Ishikawa (cell line): ENCODE results near the gene HIC1.

Source experiments
- EP300 ChIP-seq: IDR thresholded peaks from 2 replicates; pipeline ENCODE4 v1.6.1; 2012; ENCODE audit warnings: borderline replicate concordance
- NFIC ChIP-seq: IDR thresholded peaks from 2 replicates; pipeline ENCODE4 v1.6.1; 2012
- TAF1 ChIP-seq: IDR thresholded peaks from 2 replicates; pipeline ENCODE4 v1.6.1; 2012; ENCODE audit warnings: low read depth, mild to moderate bottlenecking
- ZBTB7A ChIP-seq: IDR thresholded peaks from 2 replicates; pipeline ENCODE4 v1.6.1; 2012; ENCODE audit warnings: low read depth

DNA sequence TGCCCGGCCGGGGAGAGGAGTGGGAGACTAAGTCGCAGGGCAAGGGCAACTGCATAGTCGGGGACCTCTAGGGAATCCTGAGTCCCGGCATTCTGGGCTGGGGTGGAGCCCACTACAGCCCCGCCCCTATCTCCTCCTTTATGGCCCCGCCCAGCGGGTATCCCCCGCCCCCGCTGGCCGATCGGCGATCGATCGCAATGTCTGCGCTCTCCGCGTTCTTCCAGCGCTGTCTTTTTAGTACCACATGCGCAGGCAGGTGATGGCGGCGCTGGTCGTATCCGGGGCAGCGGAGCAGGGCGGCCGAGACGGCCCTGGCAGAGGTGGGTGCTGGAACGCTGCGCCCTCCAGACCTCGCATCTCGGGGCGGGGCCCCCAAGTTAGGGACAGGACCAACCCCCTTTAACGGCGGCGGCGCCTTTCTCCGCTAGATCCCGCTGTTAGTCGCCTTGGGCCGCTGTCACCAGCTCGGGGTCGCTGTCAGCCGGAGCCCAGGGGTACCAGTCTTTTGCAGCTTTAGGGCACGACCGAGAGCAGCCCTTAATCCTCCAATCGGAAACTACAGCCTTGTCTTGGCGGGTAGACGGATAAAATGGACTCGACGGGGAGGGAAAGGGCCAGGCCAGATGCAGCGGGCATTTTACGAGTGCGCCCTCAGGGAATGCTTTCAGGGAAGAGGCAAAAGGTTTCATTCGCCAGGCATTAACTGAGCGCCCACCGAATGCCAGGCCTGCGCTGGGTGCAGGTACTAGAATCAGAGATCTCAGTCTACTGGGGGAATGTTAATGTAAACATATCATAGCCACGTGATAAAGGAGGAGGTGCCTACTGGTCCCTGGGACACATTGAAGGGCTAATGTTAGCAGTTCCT, 24.8 kb upstream of the HIC1 start, which contains the start of gene DPH1:
- TF ChIP-seq ZBTB7A (no peak), NFIC (no peak), TAF1 (peak; percentile 86), EP300 (no peak)
